Inferior parietal cortex (tissue), 1 donor: ENCODE data around the gene POC5.
A peak's percentile ranks its signal among the peaks of the same experiment; 100 is the strongest.
"Not testable (repeated sequence)": the region's sequence is repeated elsewhere in the genome, so short reads cannot be mapped to it uniquely, and the experiment has no call there.

Source experiments
- DNase-seq: peaks from one replicate; pipeline ENCODE4 v3.0.0-alpha.2; 2016; ENCODE audit errors: extremely low spot score

The POC5 gene, protein sequence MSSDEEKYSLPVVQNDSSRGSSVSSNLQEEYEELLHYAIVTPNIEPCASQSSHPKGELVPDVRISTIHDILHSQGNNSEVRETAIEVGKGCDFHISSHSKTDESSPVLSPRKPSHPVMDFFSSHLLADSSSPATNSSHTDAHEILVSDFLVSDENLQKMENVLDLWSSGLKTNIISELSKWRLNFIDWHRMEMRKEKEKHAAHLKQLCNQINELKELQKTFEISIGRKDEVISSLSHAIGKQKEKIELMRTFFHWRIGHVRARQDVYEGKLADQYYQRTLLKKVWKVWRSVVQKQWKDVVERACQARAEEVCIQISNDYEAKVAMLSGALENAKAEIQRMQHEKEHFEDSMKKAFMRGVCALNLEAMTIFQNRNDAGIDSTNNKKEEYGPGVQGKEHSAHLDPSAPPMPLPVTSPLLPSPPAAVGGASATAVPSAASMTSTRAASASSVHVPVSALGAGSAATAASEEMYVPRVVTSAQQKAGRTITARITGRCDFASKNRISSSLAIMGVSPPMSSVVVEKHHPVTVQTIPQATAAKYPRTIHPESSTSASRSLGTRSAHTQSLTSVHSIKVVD

GRCh38 chr5:75717082-75717922 is at the start of gene POC5:
Gene POC5 (minus strand): TSS chr5:75717437. CDS start chr5:75712937, 4,500 bp downstream.
- peak; percentile 96 for DNase-seq

GRCh38 chr5:75758116-75758515 is 40.9 kb upstream of the POC5 start:
- DNase-seq, result peak; percentile 41

DNA sequence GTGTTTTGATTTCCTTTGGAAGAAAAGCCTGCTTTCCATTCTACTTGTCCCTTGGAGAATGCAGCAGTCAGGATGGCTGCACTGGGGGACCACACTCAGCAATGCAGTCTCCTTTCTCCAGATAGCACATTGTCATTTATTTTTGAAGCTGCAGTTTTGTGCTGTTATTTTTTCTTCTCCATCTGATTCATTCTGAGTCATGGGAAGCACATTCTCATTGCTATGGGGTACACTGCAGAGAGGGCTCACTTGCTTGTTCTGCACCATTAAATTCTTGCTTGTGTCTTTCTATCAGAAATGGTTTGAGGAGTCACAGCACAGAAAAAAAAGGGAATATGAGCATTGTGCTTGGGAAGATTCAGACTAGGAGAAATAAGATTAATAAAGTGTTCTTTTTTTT is 39.7 kb upstream of the POC5 start:
- DNase-seq, result no peak

GRCh38 chr5:75756211-75756610 is 39.0 kb upstream of the POC5 start:
- no peak for DNase-seq

GRCh38 chr5:75753182-75753581 is 35.9 kb upstream of the POC5 start:
- no peak for DNase-seq

DNA sequence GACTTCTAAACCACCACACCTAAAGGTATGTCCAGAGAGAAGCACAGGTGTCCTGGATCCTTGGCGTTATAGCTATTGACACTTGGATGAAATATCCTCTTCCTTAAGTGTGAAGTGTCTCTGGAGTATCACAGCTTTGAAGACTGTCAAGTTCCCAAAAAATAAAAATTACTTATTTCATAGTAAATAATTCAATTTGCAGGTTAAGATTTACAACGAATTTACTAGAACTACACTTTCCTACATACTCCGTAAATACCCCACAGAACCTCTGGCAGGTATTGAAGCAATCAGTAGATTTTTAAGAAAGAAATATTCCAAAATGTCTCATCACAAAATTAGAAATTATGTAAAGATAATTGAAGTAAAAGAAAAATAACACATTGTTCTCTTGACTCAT is 27.1 kb upstream of the POC5 start:
- no peak for DNase-seq

GRCh38 chr5:75736273-75736672 is 19.0 kb upstream of the POC5 start:
- DNase-seq, result no peak

- peak; percentile 58 for DNase-seq
Measured at GRCh38 chr5:75734913-75735789, 17.9 kb upstream of the POC5 start.

- DNase-seq, result no peak
Measured at GRCh38 chr5:75733767-75734166, 16.5 kb upstream of the POC5 start.

DNA sequence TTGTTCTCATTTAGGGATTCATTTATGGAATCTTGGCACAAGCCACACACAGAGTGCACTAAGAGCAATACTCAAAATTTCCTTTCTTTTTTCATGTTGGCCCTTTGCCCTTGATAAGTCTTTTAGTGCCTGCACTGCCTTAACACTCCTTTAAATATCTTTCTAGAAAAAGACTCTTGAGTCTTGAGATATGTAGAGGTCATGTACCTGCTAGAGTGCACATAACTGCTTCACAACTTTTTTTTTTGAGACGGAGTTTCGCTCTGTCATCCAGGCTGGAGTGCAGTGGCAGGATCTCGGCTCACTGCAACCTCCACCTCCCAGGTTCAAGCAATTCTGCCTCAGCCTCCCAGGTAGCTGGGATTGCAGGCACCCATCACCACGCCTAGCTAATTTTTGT is 14.3 kb upstream of the POC5 start:
- not testable (repeated sequence) for DNase-seq

DNA sequence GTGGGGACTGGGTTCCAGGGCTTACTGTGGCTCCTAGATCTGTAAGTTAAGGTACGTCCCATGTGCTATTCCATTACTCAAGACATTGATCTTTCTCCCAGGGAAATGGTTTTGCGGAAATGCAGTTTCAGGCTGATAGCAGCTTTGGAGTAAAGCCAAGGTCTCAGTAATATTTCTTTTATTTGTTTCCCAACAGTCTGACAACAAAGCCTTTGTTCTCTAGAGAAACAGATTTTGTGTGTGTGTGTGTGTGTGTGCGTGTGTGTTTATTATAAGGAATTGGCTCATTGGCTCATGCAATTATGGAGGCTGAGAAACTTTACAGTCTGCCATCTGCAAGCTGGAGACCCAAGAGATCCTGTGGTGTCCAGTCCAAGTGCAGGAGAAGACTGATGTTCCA is 12.1 kb upstream of the POC5 start:
- no peak for DNase-seq

DNA sequence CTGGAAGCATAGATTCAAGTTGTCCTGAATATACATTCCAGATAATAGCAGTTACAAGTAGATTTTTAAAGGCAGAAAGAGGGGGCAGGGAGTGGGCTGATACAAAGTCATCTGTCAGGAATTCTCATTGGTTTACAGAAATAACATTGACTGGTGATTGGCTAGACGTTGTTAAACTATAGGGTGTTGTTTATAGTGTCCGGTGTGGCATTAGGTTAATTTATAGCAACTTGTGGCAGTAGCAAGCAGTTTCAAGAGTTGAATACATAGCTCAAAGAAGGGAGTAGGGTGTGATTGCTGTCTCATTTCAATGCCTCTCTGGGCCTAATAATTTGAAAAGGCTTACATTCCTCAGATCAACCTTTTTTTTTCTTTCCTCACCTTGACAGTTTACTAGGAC is 10.7 kb upstream of the POC5 start:
- DNase-seq, result no peak

DNA sequence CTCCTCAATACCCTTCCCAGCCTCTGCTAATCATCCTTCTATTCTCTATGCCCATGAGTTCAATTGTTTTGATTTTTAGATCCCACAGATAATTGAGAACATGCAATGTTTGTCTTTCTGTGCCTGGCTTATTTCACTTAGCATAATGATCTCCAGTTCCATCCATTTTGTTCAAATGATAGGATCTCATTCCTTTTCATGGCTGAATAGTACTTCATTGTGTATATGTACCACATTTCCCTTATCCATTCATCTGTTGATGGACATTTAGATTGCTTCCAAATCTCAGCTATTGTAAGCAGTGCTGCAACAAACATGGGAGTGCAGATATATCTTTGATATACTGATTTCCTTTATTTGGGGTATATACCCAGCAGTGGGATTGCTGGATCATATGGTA is 9.0 kb upstream of the POC5 start:
- not testable (repeated sequence) for DNase-seq

- DNase-seq, result no peak
Measured at GRCh38 chr5:75723378-75723777, 6.1 kb upstream of the POC5 start.

DNA sequence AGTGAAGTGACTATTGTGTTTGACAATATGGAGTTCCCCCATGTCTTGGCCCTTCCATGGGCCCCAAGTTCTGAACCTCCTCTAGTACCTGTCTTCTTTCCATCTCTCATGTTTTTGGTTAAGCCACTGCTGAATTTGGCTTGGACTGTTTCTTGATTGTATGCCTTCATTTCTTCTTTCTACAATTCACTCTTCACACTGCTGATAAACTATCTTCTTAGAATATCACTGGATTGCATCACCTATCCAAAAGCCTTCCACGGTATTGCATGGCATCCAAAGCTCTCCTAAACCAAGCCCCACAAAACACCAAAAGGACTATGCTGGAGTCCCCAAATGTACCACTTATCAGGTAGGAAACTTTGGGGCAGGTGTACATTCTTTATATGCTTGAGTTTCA is 4.3 kb upstream of the POC5 start:
- DNase-seq, result no peak

- no peak for DNase-seq
Measured at GRCh38 chr5:75720882-75721281, 3.6 kb upstream of the POC5 start.

DNA sequence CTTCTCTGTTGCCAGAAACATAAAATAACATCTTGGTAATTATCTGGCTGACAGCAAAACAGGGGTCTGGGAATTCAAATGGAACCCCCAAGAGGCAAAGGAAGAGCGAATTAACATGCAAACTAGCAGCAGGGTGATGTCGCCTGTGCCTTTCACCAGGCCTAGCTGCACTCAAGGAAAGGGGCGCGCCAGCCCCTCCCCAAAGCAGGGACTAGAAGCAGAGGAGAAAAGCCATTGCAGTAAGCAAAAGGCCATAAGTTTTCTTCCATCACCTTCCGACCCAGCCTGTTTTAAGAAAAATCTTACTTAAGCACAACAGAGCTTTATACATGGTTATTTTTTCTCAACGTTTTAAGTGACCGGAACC is 539 bp downstream of the POC5 start:
- DNase-seq, result no peak

DNA sequence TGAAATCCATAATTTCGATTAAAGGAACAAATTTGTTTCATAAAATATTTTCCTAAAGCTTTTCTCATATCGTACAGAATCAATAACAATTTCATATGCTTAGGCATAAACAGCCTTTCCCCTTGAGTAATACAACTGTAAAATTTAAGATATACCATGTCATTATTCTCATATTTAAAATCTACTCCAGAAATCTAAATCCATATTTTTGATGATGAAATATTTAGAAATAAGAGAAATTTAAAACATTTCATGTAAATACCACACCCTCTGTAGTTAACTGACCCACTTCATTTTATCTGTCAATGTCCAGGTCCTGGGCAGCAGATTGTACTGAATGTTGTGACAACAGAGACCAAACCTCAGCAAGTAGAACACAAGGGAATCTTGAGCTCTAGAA is 5.1 kb downstream of the POC5 start:
- no peak for DNase-seq

DNA sequence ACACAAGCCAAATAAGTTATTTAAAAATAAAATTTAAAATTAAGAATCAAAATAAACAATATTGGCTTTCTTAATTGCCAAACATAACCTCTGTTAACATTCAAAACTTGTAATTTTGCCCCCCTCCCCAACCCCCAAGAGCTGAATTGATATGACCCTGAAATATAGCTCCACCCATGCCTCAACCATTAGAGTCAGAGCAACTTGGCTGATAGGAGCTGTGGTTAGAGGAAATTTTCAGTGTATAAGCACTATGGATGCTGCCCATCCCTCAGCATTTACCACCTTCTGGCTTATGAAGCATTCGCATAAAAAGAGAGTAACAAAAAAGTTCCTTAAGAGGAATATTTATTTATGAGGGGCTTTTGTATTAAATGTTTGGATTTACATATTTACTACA is 6.1 kb downstream of the POC5 start:
- no peak for DNase-seq

- no peak for DNase-seq
Measured at GRCh38 chr5:75710637-75711036, 6.6 kb downstream of the POC5 start.

- no peak for DNase-seq
Measured at GRCh38 chr5:75707911-75708509, 9.2 kb downstream of the POC5 start.
